Measurements from ENCODE around the gene GSTO2. TPM values are rescaled to one million over a fixed set of nuclear protein-coding genes. Genes with fewer than 3 reads are reported as not detected.

Gene GSTO2
- total RNA-seq, 2 experiments from 2014 or later, result 2.3 to 2.6 TPM

DNA sequence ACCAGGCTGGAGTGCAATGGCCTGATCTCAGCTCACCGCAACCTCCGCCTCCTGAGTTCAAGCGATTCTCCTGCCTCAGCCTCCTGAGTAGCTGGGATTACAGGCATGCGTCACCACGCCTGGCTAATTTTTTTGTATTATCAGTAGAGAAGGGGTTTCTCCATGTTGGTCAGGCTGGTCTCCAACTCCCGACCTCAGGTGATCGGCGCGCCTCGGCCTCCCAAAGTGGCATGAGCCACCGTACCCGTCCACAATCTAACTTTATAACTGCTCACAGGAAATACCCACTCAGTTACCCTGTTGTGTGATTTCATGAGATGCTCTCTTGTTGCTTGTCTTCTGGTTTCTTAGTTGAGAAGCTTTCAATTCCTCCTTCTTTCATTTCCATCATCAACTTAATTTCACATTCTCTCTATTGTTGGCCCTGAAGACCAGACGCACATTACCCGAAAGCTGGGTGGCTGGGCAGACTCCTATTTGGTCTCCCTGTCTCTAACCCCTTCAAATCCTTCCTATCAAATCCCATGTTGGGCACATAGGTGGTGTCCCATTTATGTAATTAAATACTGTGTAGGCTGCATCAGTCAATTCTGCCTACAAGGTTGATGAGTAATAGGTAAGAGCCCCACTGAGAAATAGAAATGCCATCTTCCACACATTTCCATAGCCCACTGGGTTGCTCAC, 1.1 kb upstream of the GSTO2 start:
- H3K36me3 Mint-ChIP-seq, result peaks cover 45% of the 10 kb centered on the region
- intact Hi-C loops (cut with micrococcal nuclease), result loop anchor here (1.0 to 2.0 kb wide), 8 partner anchors 8 to 373 kb away; partner anchors contain the start of genes CFAP43, CFAP58, ITPRIP and SLK
- peak overlapping the region; percentile 95 for H3K27ac Mint-ChIP-seq

DNA sequence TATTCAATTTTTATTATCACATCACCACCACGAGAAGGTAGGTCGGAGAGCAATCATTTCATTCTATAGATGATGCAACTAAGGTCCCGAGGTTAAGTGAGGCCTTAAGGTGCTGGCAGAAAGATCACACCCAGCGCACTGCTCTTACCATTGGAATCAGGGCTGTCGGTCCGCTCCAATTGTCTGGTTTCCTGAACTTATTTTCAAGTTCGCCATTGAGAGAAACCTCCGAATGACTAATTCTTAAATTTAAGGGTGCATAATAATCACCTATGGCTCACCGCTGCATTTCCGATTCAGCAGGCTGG, 625 bp upstream of the GSTO2 start:
- Mint-ChIP-seq H3K36me3 (peaks cover 44% of the 10 kb centered on the region), H3K9me3 (no peaks in the 10 kb centered on the region), H3K4me1 (ENCODE audit: low read depth) (peaks cover 45% of the 10 kb centered on the region), H3K27me3 (no peaks in the 10 kb centered on the region), H3K27ac (peak overlapping the region; percentile 95), H3K4me3 (peak overlapping the region; percentile 78)
- intact Hi-C loops (cut with micrococcal nuclease), result loop anchor here (1.0 to 2.0 kb wide), 8 partner anchors 8 to 374 kb away; partner anchors contain the start of genes CFAP43, CFAP58, ITPRIP and SLK
- CTCF ChIA-PET, result interaction anchor here (1.3 to 3.7 kb wide), 4 partner anchors 14 to 146 kb away, joined by 4 to 19 read pairs (median 7); partner anchors contain the start of gene GSTO1
- POLR2A ChIA-PET, result interaction anchor here (1.0 to 5.5 kb wide), 14 partner anchors 8 to 147 kb away, joined by 3 to 71 read pairs (median 4); partner anchors contain the start of genes CFAP58, GSTO1, ITPRIP and SFR1
- DNase-seq, result no peak

More for the DNA sequence above, 1.1 kb upstream of the GSTO2 start:
- ChIA-PET POLR2A (interaction anchor here (1.2 to 5.5 kb wide), 5 partner anchors 12 to 147 kb away, joined by 4 to 71 read pairs (median 6); partner anchors contain the start of genes CFAP58, GSTO1 and SFR1), CTCF (interaction anchor here (1.3 to 3.7 kb wide), 5 partner anchors 12 to 145 kb away, joined by 3 to 19 read pairs (median 6); partner anchors contain the start of genes CFAP58 and GSTO1)
- H3K4me1 Mint-ChIP-seq (ENCODE audit: low read depth), result peaks cover 45% of the 10 kb centered on the region
- no peaks in the 10 kb centered on the region for H3K27me3 Mint-ChIP-seq
- H3K4me3 Mint-ChIP-seq, result peak overlapping the region; percentile 78
- no peaks in the 10 kb centered on the region for H3K9me3 Mint-ChIP-seq
- DNase-seq, result peak; percentile 72

DNA sequence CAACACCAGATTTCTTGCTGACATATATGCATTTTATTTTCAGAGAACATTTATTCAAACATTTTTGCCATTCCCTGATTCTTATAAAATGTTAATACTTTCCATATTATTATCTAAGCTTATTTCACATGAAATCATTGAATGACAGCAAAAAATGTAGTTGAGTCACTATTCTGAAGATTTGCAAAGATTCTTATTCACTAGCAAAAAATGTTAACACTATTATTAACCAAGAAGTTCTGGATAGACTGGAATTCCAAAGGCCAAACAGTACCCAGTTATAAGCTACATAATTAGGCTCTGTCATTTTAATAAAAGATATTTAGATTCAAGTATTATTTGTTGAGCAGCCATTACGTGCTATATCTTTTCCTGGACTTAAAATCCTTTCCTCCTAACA, 4.3 kb downstream of the GSTO2 start:
- Mint-ChIP-seq H3K9me3 (no peaks in the 10 kb centered on the region), H3K4me3 (no peak overlapping the region), H3K27ac (no peak overlapping the region), H3K27me3 (peaks cover 7% of the 10 kb centered on the region), H3K4me1 (ENCODE audit: low read depth) (peaks cover 7% of the 10 kb centered on the region), H3K36me3 (peaks cover 2% of the 10 kb centered on the region)
- CTCF ChIA-PET, result interaction anchor here (0.8 to 8.1 kb wide), 19 partner anchors 10 to 562 kb away, joined by 3 to 193 read pairs (median 8); partner anchors contain the start of genes CFAP43, CFAP58, GSTO1 and ITPRIP
- intact Hi-C loops (cut with micrococcal nuclease), result no loop called here
- POLR2A ChIA-PET, result no interaction called here
- DNase-seq, result no peak

DNA sequence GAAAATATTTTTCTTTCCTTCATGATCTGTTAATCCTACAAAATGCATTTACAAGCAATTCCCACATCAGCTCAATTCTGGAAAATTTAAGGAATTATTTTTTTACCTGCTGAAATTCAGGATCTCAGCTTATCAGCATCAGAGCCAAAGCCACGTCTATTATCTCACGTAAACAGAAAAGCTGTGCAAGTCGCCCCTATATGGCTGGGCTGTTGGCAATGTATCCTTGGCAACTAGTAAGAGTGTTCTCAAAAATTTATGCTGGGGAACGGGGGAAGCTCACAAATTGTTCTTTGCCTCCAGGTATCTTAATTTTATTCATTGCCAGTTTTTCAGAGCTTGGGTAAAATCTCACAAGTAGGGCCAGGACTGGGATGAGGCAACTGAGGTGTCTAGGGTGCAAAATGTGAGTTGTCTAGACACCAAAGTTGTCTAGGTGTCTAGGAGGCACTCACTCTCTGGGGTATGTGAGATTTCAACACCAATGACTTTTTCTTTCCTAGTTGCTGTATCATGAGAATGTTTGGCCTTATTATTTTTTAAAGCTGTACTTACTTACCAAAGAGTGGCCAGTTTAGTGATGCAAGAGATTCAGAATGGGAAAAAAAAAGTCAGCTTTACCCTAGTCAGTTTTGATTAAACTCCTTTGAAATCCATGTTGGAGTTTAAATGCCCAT, 5.1 kb downstream of the GSTO2 start:
- ChIA-PET CTCF (interaction anchor here (0.7 to 8.1 kb wide), 51 partner anchors 9 to 568 kb away, joined by 3 to 193 read pairs (median 4); partner anchors contain the start of genes CFAP43, CFAP58, GSTO1 and ITPRIP), POLR2A (interaction anchor here (1.0 to 1.2 kb wide), 2 partner anchors 19 to 42 kb away, joined by 3 read pairs; partner anchors contain the start of genes CFAP43 and GSTO1)
- H3K9me3 Mint-ChIP-seq, result no peaks in the 10 kb centered on the region
- intact Hi-C loops (cut with micrococcal nuclease), result no loop called here
- peaks cover 7% of the 10 kb centered on the region for H3K27me3 Mint-ChIP-seq
- peaks cover 7% of the 10 kb centered on the region for H3K4me1 Mint-ChIP-seq (ENCODE audit: low read depth)
- no peak overlapping the region for H3K27ac Mint-ChIP-seq
- H3K4me3 Mint-ChIP-seq, result no peak overlapping the region
- H3K36me3 Mint-ChIP-seq, result no peaks in the 10 kb centered on the region
- no peak for DNase-seq

DNA sequence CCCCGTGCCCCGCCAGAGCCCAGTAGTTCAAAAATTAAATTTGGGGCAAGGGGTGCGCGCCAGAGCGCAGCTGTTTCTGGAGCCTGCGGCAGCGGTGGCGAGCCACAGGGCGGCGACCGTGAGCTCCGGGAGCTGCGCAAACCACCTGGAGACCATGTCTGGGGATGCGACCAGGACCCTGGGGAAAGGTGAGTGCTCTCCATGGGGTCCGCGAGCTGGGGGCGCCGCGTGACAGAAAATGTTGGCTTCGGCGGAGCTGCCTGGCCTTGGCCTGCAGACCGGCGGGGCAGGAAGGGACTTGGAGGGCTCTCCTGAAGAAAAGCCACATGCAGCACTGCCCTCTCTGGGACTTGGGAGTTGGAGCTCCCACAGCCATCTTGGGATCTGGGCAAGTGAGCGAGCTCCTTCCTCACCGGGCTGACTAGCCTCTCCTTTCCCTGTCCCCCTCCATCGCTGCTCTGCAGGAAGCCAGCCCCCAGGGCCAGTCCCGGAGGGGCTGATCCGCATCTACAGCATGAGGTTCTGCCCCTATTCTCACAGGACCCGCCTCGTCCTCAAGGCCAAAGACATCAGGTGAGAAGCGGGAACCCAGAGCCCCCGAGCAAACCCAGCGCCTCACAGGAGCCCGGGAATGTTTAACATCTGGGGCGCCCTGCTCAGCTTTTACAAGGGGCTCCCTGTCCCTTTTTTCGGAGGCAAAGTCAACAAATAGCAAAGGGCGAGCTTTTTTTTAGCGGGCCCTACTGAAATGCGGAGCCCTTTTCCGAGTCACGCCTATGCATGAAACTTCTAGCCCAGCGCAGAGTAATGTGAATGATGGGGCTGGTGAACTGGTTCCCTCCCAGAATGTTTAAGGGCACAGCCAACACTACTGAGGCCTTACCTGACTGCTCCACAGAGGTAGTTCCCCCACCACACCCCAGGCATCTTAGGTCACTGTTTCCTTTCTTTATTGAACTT, 6.1 kb downstream of the GSTO2 start:
- Mint-ChIP-seq H3K9me3 (no peaks in the 10 kb centered on the region), H3K27ac (no peak overlapping the region), H3K36me3 (no peaks in the 10 kb centered on the region), H3K27me3 (peaks cover 7% of the 10 kb centered on the region), H3K4me3 (peak overlapping the region; percentile 26), H3K4me1 (ENCODE audit: low read depth) (peaks cover 4% of the 10 kb centered on the region)
- peak; percentile 65 for DNase-seq
- CTCF ChIA-PET, result interaction anchor here (0.5 to 8.1 kb wide), 49 partner anchors 8 to 600 kb away, joined by 3 to 193 read pairs (median 4); partner anchors contain the start of genes CFAP43, CFAP58, GSTO1 and ITPRIP
- POLR2A ChIA-PET, result interaction anchor here (0.5 to 1.2 kb wide), 4 partner anchors 20 to 1090 kb away, joined by 3 read pairs; partner anchors contain the start of genes CFAP43 and GSTO1
- intact Hi-C loops (cut with micrococcal nuclease), result no loop called here

DNA sequence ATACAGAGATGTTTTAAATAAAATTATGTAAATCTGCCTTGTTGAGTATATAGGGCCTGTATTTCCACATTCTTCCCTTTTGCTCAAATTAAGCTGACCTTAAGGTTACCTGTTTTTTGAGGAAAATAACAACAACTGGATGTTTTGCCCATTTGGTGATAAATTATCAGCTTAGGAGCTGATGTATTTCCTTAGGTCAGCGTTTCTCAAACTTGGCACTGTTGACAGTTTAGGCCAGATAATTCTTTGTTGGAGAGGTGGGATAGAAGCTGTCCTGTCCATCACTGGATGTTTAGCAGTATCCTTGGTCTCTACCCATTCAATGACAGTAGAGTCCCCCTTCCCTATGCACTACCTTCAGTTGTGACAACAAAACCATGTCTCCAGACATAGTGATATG, 7.2 kb downstream of the GSTO2 start:
- Mint-ChIP-seq H3K36me3 (no peaks in the 10 kb centered on the region), H3K4me3 (no peak overlapping the region)
- POLR2A ChIA-PET, result no interaction called here

DNA sequence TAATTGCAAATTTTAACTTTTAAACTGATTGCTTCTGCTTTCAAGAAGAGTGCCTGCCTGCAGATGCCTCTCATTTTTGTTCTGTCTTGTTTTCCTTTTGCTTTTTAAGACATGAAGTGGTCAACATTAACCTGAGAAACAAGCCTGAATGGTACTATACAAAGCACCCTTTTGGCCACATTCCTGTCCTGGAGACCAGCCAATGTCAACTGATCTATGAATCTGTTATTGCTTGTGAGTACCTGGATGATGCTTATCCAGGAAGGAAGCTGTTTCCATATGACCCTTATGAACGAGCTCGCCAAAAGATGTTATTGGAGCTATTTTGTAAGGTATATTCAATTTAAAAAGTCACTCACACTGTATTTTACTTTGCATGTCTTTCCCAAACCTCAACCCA, 8.8 kb downstream of the GSTO2 start:
- Mint-ChIP-seq H3K27ac (no peak overlapping the region), H3K36me3 (no peaks in the 10 kb centered on the region), H3K4me1 (ENCODE audit: low read depth) (peaks cover 4% of the 10 kb centered on the region), H3K9me3 (no peaks in the 10 kb centered on the region), H3K4me3 (no peak overlapping the region), H3K27me3 (peaks cover 7% of the 10 kb centered on the region)
- intact Hi-C loops (cut with micrococcal nuclease), result no loop called here
- ChIA-PET CTCF (interaction anchor here (3.2 to 8.1 kb wide), 2 partner anchors 13 to 28 kb away, joined by 11 to 193 read pairs; no protein-coding TSS in a partner anchor), POLR2A (interaction anchor here (0.7 kb wide), 1 partner anchor 18 kb away, joined by 3 read pairs; no protein-coding TSS in a partner anchor)
- DNase-seq, result no peak

More for the DNA sequence above, 7.2 kb downstream of the GSTO2 start:
- no peak for DNase-seq
- H3K9me3 Mint-ChIP-seq, result no peaks in the 10 kb centered on the region
- peaks cover 7% of the 10 kb centered on the region for H3K27me3 Mint-ChIP-seq
- H3K27ac Mint-ChIP-seq, result no peak overlapping the region
- H3K4me1 Mint-ChIP-seq (ENCODE audit: low read depth), result peaks cover 4% of the 10 kb centered on the region
- intact Hi-C loops (cut with micrococcal nuclease), result no loop called here
- CTCF ChIA-PET, result interaction anchor here (0.6 to 8.1 kb wide), 7 partner anchors 15 to 77 kb away, joined by 3 to 193 read pairs (median 7); partner anchors contain the start of gene CFAP58

DNA sequence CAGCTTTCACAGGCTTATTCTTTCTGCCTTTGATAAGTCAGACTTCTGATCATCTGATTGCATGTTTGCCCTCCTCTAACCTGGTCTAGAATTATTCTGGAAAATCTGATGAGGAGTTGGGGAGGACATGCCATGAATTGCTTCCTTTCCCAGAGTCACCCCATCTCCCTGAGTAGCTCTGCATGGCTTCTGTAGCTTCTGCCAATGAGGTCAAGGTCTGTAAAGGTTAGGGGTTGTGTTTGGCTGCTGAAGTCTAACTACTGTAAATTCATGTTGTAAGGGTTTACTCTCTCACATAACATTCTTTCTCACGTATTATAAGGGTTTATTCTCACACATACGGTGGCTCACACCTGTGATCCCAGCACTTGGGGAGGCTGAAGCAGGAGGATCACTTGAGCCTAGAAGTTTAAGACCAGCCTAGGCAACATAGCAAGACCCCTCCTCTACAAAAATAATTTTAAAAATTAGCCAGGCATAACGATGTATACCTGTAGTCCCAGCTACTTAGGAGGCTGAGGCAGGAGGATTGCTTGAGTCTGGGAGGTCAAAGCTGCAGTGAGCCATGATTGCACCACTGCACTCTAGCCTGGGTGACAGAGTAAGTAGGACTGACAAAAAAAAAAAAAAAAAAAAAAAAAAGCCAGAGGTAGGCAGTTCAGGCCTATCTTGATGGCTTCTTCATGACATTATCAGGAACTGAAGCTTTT, 10.7 kb downstream of the GSTO2 start:
- no peaks in the 10 kb centered on the region for H3K9me3 Mint-ChIP-seq
- peaks cover 5% of the 10 kb centered on the region for H3K27me3 Mint-ChIP-seq
- H3K27ac Mint-ChIP-seq, result no peak overlapping the region
- intact Hi-C loops (cut with micrococcal nuclease), result no loop called here
- ChIA-PET CTCF (interaction anchor here (0.8 to 8.1 kb wide), 4 partner anchors 11 to 202 kb away, joined by 3 to 193 read pairs (median 7); no protein-coding TSS in a partner anchor), POLR2A (no interaction called here)
- no peak overlapping the region for H3K4me3 Mint-ChIP-seq
- DNase-seq, result no peak
- no peaks in the 10 kb centered on the region for H3K36me3 Mint-ChIP-seq
- no peaks in the 10 kb centered on the region for H3K4me1 Mint-ChIP-seq (ENCODE audit: low read depth)

DNA sequence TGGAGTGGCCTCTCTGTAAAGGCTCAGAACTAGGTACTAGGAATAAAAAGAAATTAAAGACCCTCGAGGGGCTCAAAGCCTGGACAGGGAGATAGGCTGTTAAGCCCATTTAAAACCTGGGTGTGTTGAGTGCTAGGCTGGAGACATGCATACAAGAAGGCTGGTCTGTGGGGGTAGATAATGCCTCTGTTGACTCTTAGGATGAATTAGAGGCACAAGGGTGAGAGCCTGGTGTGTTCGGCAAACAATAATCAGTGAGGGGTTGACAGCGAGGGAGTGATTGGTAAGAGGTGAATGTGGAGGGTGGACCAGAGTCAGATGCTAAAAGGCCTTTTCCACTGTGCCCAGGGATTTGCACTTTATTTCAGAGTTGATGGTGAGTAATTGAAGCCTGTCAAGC, 12.7 kb downstream of the GSTO2 start:
- H3K4me1 Mint-ChIP-seq (ENCODE audit: low read depth), result no peaks in the 10 kb centered on the region
- DNase-seq, result no peak
- H3K9me3 Mint-ChIP-seq, result no peaks in the 10 kb centered on the region
- H3K27ac Mint-ChIP-seq, result no peak overlapping the region
- no peaks in the 10 kb centered on the region for H3K27me3 Mint-ChIP-seq
- ChIA-PET CTCF (interaction anchor here (0.6 to 1.3 kb wide), 2 partner anchors 10 to 67 kb away, joined by 3 read pairs; no protein-coding TSS in a partner anchor), POLR2A (no interaction called here)
- no peak overlapping the region for H3K4me3 Mint-ChIP-seq
- intact Hi-C loops (cut with micrococcal nuclease), result no loop called here
- H3K36me3 Mint-ChIP-seq, result no peaks in the 10 kb centered on the region

DNA sequence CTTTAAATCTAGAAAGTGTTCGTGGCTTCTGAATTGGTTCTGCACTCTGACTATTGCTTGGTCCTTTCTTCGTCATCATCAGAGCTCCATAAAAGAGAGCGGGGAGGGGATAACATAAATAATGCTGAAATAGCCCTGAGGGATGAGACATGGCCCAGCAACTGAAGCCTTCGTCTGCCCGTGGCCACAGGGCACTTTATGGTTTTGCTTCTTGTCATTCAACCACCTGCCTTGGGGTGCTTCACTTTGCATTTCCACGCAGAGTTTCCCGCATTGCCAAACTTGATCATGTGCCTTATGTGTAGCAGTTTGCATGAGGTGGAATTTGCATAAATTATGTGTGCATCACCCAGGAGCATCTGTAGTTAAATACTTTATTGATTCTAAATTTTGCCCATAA, 15.9 kb downstream of the GSTO2 start:
- POLR2A ChIA-PET, result no interaction called here
- H3K4me3 Mint-ChIP-seq, result no peak overlapping the region
- H3K36me3 Mint-ChIP-seq, result no peaks in the 10 kb centered on the region
- intact Hi-C loops (cut with micrococcal nuclease), result no loop called here
- no peaks in the 10 kb centered on the region for H3K4me1 Mint-ChIP-seq (ENCODE audit: low read depth)
- no peak for DNase-seq
- peaks cover 10% of the 10 kb centered on the region for H3K27me3 Mint-ChIP-seq
- CTCF ChIA-PET, result interaction anchor here (13.0 kb wide), 1 partner anchor 8 kb away, joined by 193 read pairs; no protein-coding TSS in a partner anchor
- no peak overlapping the region for H3K27ac Mint-ChIP-seq
- H3K9me3 Mint-ChIP-seq, result no peaks in the 10 kb centered on the region
